Liver (tissue), 9 donors: ENCODE measurements around the gene BHLHE40. TPM values are rescaled to one million over a fixed set of nuclear protein-coding genes. Genes with fewer than 3 reads are reported as not detected.

ENCODE experiments used
- DNase-seq: peaks from one replicate; pipeline ENCODE4 v3.0.0-alpha.2; 2017; ENCODE audit warnings: low spot score
- H3K27ac ChIP-seq, 2 donors: one replicate each; pipeline ENCODE4 v1.7.0; 2013; ENCODE audit warnings: inconsistent platforms in 2 of 2, low read length in 2 of 2, control low read depth in 1 of 2, low read depth in 1 of 2, mild to moderate bottlenecking in 1 of 2
- H3K27me3 ChIP-seq, 4 donors: one replicate each; pipeline versions ENCODE4 v1.6.1 to v1.7.0; 2013; ENCODE audit warnings: low read length in 3 of 4, inconsistent platforms in 1 of 4, mild to moderate bottlenecking in 1 of 4, moderate library complexity in 1 of 4; ENCODE audit not compliant: control insufficient read depth in 4 of 4, insufficient read depth in 4 of 4
- H3K36me3 ChIP-seq, 4 donors: one replicate each; pipeline versions ENCODE4 v1.6.1 to v1.7.0; 2013; ENCODE audit warnings: low read length in 3 of 4, mild to moderate bottlenecking in 3 of 4, low read depth in 1 of 4, moderate library complexity in 1 of 4; ENCODE audit not compliant: control insufficient read depth in 4 of 4, insufficient read depth in 3 of 4
- H3K4me1 ChIP-seq, 4 donors: one replicate each; pipeline versions ENCODE4 v1.6.1 to v1.7.0; 2013; ENCODE audit warnings: low read length in 3 of 4, mild to moderate bottlenecking in 3 of 4, moderate library complexity in 1 of 4; ENCODE audit not compliant: control insufficient read depth in 4 of 4, insufficient read depth in 4 of 4
- H3K4me3 ChIP-seq, 3 donors: one replicate each; pipeline versions ENCODE4 v1.6.1 to v1.7.0; 2013; ENCODE audit warnings: low read length in 3 of 3, control low read depth in 1 of 3, low read depth in 1 of 3, mild to moderate bottlenecking in 1 of 3
- H3K9ac ChIP-seq, 2 donors: one replicate each; pipeline ENCODE4 v1.7.0; 2013; ENCODE audit warnings: low read length in 2 of 2, mild to moderate bottlenecking in 2 of 2, moderate library complexity in 2 of 2, control low read depth in 1 of 2, low read depth in 1 of 2
- H3K9me3 ChIP-seq, 4 donors: one replicate each; pipeline versions ENCODE4 v1.6.1 to v1.7.0; 2013; ENCODE audit warnings: low read length in 3 of 4; ENCODE audit not compliant: control insufficient read depth in 4 of 4
- ATF3 ChIP-seq: IDR thresholded peaks from 2 replicates; pipeline ENCODE4 v1.6.1; 2016; ENCODE audit warnings: antibody characterized with exemption
- EGR1 ChIP-seq, 2 donors: IDR thresholded peaks; 2 replicates each; pipeline ENCODE4 v1.6.1; 2016 to 2018; ENCODE audit warnings: antibody characterized with exemption in 2 of 2, low read depth in 2 of 2
- FOXA1 ChIP-seq: IDR thresholded peaks from 2 replicates; pipeline ENCODE4 v1.6.1; 2016; ENCODE audit warnings: antibody characterized with exemption
- FOXA2 ChIP-seq: IDR thresholded peaks from 2 replicates; pipeline ENCODE4 v1.6.1; 2016; ENCODE audit warnings: antibody characterized with exemption
- HNF4A ChIP-seq, 2 donors: conservative IDR thresholded peaks; 2 replicates each; pipeline ENCODE4 v1.6.1; 2016; ENCODE audit warnings: antibody characterized with exemption in 2 of 2, mild to moderate bottlenecking in 2 of 2
- JUND ChIP-seq, 2 donors: IDR thresholded peaks; 2 replicates each; pipeline ENCODE4 v1.6.1; 2016; ENCODE audit warnings: antibody characterized with exemption in 2 of 2
- NR2F2 ChIP-seq: IDR thresholded peaks from 2 replicates; pipeline ENCODE4 v1.6.1; 2016; ENCODE audit warnings: antibody characterized with exemption
- SP1 ChIP-seq: IDR thresholded peaks from 2 replicates; pipeline ENCODE4 v1.6.1; 2018; ENCODE audit warnings: antibody characterized with exemption, mild to moderate bottlenecking
- TAF1 ChIP-seq: conservative IDR thresholded peaks from 2 replicates; pipeline ENCODE4 v1.6.1; 2016; ENCODE audit warnings: antibody characterized with exemption, mild to moderate bottlenecking
- YY1 ChIP-seq: IDR thresholded peaks from 2 replicates; pipeline ENCODE4 v1.6.1; 2016; ENCODE audit warnings: antibody characterized with exemption, mild to moderate bottlenecking
- WGBS: extraction: QIAGEN DNeasy Blood & Tissue Kit; methylation state at CpG from one replicate; pipeline ENCODE4 v1.1.7; 2013; 5-methylcytosine and 5-hydroxymethylcytosine counted together
- polyA plus RNA-seq, 2 donors: library from polyadenylated mRNA; stranded (reverse) in 1 of 2; unstranded in 1 of 2; fragments of 200-250 nt in 1 of 2; fragments of >200 nt in 1 of 2; fragmentation: Nextera tagmentation in 1 of 2; extraction: Ambion mirVana in 1 of 2; gene quantifications; one replicate each; pipeline versions ENCODE4 v1.2.1 to v1.2.3, GENCODE V29; 2013 to 2015
- total RNA-seq, 2 donors: library from RNA; depleted of rRNA; stranded (reverse); fragments of >200 nt; gene quantifications; one replicate each; pipeline ENCODE4 v1.2.3, GENCODE V29; 2014
- TF ChIP-seq, protein P1 (sequence below): IDR thresholded peaks from 2 replicates; pipeline ENCODE4 v1.6.1; 2016; ENCODE audit warnings: antibody characterized with exemption
- TF ChIP-seq, protein P2 (sequence below): IDR thresholded peaks from 2 replicates; pipeline ENCODE4 v1.6.1; 2016; ENCODE audit warnings: antibody characterized with exemption, mild to moderate bottlenecking
- TF ChIP-seq, protein P3 (sequence below): IDR thresholded peaks from 2 replicates; pipeline ENCODE4 v1.6.1; 2016; ENCODE audit warnings: antibody characterized with exemption
- donor health status: healthy.
- donor health status: healthy.
- donor health status: healthy.
- donor health status: healthy.
- donor health status: healthy.

Gene BHLHE40
- total and polyA plus RNA-seq, 4 donors: 8.2 to 28.4 (median 18.0) TPM

GRCh38 chr3:4995500-4996053 is 16.3 kb downstream of the BHLHE40 start:
- H3K36me3 ChIP-seq: no peaks in the 10 kb centered on the region
- 81% methylated on average over 9 of the region's 9 CpGs for WGBS
- no peaks in the 10 kb centered on the region for H3K9me3 ChIP-seq
- H3K9ac ChIP-seq: no peak overlapping the region
- DNase-seq: no peak
- no peaks in the 10 kb centered on the region for H3K4me1 ChIP-seq
- H3K27ac ChIP-seq: no peak overlapping the region
- TF ChIP-seq, protein P1, sequence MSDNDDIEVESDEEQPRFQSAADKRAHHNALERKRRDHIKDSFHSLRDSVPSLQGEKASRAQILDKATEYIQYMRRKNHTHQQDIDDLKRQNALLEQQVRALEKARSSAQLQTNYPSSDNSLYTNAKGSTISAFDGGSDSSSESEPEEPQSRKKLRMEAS: no peak
- TF ChIP-seq ATF3: no peak
- no peak for TF ChIP-seq SP1
- no peak overlapping the region for H3K4me3 ChIP-seq
- no peaks in the 10 kb centered on the region for H3K27me3 ChIP-seq

DNA sequence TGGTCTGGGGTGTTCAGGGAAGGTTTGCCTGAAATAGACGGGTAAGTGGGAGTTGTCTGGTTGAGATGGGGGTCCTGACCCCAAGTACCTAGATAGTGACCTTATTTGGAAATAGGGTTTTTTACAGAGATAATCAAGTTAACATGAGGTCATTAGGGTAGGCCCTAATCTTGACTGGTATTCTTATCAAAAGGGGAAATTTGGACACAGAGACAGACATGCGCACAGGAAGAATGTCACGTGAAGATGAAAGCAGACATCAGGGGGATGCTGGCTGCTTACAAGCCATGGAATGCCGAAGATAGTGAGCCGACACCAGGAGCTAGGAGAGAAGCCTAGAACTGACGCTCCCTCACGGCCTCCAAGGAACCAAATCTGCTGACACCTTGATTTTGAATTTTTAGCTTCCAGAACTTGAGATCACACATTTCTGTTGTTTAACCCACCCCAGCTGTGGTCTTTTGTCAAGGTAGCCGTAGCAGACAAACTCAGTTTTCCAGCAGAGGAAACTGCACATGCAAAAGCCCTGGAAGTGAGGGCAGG is 17.1 kb downstream of the BHLHE40 start:
- no peak for DNase-seq

More for the DNA sequence above, 17.1 kb downstream of the BHLHE40 start:
- Histone ChIP-seq H3K27me3 (no peaks in the 10 kb centered on the region), H3K27ac (no peak overlapping the region), H3K4me1 (no peaks in the 10 kb centered on the region), H3K9ac (no peak overlapping the region), H3K36me3 (no peaks in the 10 kb centered on the region), H3K9me3 (no peaks in the 10 kb centered on the region), H3K4me3 (no peak overlapping the region)
- 84% methylated on average over 8 of the region's 8 CpGs for WGBS
- TF ChIP-seq ATF3 (no peak), NR2F2 (no peak), YY1 (no peak), TAF1 (no peak), FOXA1 (no peak), FOXA2 (no peak), EGR1 (IDR thresholded peaks at IDR 0.05; ENCODE audit: low read depth in 2 of 2) (no peak), HNF4A (conservative IDR thresholded peaks at IDR 0.05) (no peak), JUND (IDR thresholded peaks at IDR 0.05) (no peak)
- TF ChIP-seq, protein P2, sequence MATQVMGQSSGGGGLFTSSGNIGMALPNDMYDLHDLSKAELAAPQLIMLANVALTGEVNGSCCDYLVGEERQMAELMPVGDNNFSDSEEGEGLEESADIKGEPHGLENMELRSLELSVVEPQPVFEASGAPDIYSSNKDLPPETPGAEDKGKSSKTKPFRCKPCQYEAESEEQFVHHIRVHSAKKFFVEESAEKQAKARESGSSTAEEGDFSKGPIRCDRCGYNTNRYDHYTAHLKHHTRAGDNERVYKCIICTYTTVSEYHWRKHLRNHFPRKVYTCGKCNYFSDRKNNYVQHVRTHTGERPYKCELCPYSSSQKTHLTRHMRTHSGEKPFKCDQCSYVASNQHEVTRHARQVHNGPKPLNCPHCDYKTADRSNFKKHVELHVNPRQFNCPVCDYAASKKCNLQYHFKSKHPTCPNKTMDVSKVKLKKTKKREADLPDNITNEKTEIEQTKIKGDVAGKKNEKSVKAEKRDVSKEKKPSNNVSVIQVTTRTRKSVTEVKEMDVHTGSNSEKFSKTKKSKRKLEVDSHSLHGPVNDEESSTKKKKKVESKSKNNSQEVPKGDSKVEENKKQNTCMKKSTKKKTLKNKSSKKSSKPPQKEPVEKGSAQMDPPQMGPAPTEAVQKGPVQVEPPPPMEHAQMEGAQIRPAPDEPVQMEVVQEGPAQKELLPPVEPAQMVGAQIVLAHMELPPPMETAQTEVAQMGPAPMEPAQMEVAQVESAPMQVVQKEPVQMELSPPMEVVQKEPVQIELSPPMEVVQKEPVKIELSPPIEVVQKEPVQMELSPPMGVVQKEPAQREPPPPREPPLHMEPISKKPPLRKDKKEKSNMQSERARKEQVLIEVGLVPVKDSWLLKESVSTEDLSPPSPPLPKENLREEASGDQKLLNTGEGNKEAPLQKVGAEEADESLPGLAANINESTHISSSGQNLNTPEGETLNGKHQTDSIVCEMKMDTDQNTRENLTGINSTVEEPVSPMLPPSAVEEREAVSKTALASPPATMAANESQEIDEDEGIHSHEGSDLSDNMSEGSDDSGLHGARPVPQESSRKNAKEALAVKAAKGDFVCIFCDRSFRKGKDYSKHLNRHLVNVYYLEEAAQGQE: no peak
- TF ChIP-seq, protein P3, sequence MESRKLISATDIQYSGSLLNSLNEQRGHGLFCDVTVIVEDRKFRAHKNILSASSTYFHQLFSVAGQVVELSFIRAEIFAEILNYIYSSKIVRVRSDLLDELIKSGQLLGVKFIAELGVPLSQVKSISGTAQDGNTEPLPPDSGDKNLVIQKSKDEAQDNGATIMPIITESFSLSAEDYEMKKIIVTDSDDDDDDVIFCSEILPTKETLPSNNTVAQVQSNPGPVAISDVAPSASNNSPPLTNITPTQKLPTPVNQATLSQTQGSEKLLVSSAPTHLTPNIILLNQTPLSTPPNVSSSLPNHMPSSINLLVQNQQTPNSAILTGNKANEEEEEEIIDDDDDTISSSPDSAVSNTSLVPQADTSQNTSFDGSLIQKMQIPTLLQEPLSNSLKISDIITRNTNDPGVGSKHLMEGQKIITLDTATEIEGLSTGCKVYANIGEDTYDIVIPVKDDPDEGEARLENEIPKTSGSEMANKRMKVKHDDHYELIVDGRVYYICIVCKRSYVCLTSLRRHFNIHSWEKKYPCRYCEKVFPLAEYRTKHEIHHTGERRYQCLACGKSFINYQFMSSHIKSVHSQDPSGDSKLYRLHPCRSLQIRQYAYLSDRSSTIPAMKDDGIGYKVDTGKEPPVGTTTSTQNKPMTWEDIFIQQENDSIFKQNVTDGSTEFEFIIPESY: no peak
